HG03175 (cell line): ENCODE data around the gene ATG101.
A peak's percentile ranks its signal among the peaks of the same experiment; 100 is the strongest.

Experiments
- ATAC-seq: cut with Tn5 transposase; IDR thresholded peaks from one replicate; pipeline ENCODE4 v1.9.1; 2021; ENCODE audit warnings: mild to moderate bottlenecking, moderate library complexity; ENCODE audit not compliant: unreplicated experiment

The ATG101 gene

DNA sequence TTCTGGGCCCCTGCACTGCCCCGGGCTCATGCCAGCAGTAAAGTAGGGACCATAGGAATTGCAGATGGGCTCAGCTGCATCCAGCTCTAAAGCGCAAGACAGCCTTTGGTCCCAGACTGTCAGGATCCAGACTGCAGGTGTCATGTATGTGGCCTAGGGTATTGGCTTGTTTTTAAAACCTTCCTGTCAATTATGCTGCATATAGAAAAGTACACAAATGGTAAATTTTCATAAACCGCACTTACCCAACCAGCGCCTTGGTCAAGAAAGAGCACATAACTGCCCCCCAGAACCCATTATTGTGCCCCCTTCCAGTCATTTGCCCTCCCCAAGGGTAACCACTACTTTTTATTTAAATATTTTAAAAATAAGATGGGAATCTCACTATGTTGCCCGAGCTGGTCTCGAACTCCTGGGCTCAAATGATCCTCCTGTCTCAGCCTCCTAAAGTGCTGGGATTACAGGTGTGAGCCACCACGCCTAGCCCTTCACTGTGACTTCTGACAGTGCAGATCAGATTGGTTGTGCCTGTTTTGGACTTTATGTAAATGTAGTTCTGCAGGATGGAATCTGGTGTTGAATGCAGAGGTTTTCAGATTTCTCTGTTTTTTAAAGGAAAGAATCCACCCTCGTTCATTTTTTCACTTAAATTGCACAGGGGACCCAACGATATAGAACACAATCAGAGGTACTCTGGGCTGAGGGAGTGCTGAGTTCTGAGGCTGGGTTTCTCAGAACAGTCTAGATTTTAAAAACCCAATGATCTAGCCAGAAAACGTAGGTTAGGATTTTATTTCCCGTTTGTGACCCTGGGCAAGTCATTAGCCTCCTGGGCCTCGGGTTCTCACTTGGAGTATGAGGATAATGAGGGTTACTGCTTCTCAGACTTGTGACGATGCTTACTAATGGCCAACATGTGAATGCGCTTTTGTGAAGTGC lies 11.9 kb upstream of the ATG101 start:
- ATAC-seq = no peak

DNA sequence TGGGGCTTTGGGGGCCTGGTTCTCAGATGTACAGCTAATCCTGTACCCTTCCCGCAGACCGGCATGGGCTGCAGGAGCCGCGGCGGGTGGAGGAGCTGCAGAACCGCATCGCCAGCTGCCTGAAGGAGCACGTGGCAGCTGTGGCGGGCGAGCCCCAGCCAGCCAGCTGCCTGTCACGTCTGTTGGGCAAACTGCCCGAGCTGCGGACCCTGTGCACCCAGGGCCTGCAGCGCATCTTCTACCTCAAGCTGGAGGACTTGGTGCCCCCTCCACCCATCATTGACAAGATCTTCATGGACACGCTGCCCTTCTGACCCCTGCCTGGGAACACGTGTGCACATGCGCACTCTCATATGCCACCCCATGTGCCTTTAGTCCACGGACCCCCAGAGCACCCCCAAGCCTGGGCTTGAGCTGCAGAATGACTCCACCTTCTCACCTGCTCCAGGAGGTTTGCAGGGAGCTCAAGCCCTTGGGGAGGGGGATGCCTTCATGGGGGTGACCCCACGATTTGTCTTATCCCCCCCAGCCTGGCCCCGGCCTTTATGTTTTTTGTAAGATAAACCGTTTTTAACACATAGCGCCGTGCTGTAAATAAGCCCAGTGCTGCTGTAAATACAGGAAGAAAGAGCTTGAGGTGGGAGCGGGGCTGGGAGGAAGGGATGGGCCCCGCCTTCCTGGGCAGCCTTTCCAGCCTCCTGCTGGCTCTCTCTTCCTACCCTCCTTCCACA lies 11.0 kb upstream of the ATG101 start:
- ATAC-seq = no peak

DNA sequence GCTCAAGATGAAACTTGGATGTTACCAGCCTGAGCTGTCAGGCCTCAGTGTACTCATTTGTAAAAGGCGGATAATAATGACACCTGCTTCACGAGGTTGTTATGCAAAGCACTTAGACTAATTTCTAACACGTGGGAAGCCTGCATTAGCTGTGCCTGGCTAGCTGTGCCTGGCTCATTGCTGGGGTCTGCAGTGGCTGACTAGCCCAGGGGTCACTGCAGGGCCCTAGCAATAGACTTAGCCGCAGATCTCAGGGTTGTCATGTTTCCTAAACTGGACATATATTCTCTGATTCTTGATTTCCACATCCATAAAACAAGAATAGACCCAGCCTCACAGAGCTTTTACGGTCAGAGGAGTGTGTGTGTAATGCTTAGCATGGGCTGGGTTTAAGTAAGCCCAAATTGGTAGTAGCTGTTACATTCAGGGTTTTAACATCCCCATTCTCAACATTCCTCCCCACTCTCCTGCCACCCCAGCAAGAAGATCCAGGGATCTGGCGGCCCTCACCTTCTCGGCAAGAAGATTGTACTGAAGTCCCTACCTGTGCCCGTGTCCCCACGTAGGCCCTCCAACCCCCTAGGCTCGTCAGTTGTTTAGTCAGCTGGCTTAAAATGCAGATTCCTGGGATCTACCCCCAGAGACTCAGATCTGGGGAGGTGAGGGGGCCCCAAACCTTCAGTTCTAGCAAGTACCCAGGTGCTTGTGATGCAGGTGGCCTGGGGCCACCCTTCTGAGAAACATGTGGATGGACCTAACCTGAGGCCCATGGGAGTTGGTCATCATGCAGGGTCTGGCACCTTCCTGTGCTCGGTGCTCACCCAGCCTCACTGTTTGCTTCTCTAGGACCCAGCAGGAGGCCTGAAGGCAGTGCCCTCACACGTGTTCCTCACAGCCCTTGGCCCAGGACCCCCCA lies 9.9 kb upstream of the ATG101 start:
- no peak for ATAC-seq

DNA sequence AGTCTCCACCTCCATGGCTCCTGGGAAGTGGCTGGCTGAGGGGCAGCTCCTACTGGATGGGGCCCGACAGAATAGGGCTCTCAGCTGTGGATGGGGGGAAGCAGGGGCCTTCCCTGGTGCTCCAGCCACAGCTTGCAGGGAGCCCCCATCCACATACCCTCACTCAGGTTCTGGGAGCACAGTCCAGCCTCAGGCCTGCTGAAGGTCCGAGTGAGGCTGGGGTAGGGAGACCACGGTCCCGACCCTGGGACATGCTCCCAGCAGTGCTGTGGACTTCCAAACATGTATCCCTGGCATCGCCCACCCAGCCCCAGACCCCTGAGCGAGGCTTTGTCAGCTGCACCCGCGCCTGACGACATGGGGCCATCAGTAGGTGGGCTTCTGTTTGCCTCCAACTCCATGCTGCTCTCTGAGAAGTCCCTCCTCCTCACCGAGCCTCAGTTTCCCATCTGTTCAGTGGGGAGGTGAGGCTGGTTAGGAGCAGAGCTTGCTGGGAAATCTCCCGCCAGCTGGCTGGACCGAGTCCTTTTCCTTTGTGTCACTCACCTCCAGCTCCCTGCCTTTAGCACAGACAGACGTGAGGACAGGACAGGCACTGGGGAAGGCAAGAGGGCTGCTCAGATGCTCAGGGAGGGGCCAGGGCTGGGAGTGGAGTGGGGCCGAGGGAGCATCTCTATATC lies 9.1 kb upstream of the ATG101 start:
- ATAC-seq = no peak

DNA sequence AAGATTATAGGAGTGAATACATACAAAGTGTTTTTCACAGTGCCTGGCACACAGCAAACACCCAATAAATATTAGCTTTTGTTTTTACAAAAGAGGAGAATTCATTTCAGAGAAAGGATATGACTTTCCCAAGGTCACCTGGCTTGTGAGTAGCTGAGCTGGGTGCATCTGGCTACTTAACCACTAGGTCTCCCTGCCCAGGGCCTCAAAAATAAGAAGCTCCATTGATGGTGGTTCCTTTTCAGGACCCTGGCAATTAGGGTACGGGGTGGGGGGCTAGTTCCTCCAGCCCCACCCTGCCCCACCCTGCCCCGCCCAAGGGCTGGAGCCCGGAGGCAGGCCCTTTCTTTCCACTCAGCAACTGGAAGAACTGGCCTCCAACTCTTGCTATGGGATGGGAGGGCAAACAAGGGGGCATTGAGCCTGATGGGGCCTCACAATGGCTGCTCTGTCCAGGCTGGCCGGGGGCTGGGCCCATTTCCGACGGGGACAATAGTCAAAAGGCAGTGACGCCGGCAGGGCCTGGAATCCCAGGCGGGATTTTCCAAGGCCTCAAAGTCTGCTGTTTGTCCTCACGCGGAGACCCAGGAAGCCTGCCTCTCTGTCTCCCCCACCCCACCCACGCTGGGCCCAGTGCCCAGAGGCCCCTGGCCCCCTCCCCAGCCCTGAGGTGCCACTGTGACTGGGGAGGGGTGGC lies 8.2 kb upstream of the ATG101 start:
- ATAC-seq = no peak

DNA sequence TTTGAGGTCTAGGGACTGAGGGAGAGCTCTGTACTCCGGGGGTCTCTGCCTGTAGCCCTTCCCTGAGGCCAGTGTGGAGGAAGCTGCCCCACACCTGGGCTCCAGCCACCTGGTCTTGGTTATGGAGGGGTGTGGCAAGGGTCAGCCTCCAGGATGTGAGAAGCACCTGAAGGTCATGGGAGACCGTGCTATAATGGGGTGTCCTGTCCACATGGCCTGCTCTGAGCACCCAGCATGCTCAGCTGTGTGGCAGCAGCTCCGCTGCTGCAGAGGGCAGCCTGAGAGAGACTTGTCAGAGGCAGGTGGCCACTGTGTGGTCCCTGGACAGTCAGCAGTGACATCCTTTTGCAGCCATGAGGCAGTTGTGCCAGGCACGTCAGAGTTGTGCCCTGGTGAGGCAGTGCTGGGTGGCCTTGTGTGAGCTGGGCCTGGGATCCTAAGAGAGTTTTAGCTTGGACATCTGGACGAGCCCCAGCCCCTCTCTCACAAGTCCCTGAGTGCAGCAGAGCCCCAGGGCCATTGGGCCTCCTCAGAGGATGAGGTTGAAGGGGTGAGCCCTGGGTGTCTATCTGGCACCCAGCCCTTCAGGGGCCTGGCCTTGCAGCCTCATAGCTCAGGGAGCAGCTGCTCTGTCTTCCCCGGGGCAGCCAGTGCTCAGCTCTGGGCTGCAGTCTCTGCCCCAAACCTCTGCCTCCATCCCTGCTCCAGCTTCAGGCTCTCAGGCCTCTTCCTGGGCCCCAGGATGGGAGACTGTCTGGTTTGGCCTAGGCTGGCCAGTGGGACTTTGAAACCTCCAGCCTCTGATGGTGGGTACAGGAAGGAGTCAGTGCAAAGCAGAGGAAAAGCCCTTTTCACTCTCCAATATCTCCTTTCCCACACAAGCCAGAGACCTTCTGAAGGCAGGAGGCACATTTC lies 7.4 kb upstream of the ATG101 start:
- ATAC-seq = no peak

DNA sequence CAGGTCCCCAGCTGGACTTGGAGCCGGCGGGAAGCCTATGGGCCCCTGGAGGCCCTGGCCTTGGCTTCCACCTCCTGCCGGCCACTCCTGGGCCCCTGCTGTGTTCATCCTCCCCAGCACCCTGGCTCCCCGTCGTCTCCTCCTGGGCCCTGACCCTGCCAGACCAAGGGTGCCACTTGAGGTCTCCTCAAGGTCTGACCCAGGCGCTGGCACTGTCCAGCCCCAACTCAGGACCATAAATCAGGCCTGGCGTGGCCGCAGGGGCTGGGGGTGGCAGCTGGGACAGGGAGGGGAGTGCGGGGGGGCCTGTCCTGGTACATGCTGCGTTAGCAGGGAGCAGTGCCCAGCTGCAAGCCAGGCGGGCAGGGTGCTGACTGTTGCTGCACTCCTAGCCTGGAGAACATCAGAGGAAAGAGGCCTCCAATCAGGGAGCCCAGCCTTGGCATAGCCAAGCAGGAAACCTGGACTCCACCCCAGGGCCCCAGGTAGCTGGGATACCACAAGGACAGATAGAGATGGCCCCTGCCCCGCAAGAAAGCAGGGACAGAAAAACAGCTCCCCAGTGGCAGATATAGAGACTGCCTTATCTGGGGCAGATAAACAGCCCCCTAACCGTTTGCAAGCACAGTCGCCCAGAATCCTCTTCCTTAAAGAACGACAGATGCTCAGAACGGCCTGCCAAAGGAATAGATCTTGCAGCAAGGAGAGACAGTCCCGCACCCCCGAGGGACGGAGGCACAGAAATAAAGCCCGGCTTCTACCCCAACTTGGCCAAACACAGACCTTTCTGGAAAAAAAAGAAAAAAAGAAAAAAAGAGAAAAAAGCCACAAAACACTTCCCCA lies 6.5 kb upstream of the ATG101 start:
- ATAC-seq = no peak

DNA sequence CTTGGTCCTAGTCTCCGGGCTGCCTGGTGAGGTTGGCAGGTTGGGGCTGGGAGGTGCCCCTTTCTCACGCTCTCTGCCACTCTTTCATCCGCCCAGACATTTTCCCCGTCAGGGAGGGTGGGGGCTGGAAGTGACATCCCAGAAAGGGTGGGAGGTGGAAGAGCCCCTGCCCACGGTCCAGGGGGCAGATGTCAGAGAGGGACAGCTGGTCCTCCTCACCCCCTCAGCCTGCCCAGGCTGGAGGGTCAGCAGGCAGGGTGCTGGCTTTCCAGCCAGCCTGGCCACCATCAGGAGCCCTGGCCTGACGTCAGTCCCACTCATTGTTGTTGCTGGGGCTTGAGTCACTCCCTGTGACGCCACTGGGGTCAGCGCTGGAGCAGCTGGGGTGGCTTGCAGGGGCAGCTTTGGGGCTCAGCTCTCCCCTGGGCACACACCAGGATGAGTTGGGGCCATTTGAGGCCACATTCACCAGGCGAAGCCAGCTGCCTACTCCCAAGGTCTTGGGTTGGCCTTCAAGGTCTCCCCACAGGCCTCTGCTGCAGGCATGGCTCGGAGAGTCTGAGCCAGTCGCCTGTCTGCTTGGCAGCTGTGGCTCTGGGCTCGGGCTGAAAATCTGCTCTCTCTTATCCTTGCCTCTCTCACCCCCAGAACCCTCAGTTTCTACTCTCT lies 5.7 kb upstream of the ATG101 start:
- no peak for ATAC-seq

DNA sequence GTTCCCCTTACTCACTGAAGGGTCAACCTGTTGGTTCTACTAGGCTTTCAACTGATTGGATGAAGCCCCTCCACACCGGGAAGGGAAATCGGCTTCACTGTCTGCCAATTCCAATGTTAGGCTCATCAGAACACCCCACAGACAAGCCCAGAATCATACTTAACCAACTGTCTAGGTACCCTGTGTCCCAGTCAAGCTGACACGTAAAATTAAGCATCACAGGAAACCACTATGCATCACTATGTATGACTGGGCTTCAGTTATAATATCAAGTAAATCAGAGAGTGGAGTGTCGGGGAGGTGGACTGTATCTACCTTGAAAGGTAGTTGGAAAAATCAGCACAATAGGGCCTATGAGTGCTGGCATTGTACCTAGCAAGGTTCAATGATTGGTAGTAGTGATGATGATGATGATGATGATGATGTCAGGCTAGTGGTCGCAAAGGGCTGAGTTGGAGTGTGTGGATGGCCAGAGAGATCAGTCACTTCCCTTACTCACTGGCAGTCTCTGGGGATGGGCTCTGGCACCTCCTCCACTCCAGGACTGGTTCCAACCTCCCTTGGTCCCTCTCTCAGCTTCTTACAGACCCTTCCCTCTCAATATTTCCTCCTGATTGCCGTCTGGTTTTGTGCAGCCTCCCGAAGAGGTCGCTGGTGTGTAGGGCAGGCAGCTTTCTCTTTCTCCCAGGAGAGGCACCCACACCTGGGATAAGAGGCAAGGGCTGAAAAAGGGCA lies 3.3 kb upstream of the ATG101 start:
- ATAC-seq = no peak

DNA sequence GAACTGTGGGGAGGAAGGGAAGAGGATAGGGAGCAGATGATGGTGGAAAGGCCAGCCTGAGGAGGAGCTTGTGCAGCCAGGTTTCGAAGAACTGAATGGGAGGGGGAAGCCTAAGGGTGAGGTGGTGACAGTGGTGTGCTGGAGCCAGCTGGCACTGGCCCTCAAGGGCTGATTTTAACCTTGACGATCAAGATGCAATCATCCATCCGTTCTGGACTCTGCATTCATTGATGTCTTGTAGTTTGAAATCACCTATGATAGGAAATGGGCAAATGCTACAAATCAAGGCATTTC lies 2.8 kb upstream of the ATG101 start:
- ATAC-seq = no peak

DNA sequence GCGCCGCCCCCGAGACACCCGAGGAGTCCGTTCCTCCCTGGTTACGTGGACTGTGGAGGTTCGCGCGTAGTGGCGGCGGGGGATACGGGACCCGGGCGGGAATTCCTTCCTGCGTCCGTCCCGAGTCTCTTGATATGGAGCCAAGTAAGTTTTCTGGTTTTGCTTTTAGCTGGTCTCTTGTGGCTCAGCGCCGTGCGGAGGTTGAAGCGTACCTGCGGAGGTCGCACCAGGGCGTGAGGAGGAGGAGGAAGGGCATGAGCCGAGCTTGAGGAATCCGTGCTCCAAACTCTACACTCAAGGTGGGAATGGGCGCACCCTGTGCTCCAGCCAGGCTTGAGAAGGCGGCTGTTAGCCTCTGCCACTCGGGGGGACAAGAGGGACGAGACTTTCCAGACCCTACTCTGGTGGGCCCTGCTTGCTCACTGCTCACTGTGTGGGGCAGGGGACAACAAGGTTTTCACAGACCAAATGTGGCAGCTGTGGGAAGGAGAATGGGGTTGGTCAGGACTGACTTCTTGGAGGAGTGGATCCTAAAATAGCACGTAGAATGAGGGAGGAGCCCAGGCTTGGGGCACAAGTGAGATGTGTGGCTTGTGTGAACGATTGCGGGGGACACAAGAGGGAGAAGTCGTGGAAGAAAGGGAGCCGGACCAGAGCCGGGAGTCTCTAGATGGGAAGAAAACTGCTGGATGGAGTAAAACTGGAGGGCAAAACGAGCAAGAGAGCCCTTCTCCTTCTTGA lies 577 bp downstream of the ATG101 start:
- ATAC-seq = peak; percentile 25

DNA sequence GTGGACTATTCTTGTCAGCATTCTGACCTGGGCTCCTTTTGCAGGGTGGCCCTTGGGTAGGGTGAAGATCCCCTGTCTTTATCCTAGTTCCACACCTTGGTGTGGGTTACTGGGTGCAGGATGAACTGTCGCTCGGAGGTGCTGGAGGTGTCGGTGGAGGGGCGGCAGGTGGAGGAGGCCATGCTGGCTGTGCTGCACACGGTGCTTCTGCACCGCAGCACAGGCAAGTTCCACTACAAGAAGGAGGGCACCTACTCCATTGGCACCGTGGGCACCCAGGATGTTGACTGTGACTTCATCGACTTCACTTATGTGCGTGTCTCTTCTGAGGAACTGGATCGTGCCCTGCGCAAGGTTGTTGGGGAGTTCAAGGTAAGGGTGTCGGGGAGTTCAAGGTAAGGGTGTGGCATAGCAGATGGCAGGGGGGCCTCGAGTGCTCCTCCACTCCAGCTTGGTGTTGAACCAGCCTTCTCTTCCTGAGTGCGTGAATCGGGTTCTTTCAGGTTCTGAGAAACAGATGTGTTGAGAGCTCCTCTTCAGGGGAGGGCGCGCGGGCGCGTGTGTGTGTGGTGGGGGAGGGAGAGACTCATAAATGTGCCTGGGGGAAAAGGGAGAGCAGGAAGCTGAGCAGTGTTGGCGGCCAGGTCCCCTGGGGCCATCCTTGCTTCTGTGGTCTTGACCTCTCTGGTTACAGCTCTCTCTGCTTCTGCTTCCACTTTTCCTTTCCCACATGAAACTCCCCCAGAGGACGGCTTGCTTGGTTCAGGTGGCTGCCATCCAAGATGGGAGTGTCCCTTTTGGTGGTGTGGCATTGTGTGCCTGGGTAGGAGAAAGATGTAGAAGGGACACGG lies 4.0 kb downstream of the ATG101 start:
- no peak for ATAC-seq

DNA sequence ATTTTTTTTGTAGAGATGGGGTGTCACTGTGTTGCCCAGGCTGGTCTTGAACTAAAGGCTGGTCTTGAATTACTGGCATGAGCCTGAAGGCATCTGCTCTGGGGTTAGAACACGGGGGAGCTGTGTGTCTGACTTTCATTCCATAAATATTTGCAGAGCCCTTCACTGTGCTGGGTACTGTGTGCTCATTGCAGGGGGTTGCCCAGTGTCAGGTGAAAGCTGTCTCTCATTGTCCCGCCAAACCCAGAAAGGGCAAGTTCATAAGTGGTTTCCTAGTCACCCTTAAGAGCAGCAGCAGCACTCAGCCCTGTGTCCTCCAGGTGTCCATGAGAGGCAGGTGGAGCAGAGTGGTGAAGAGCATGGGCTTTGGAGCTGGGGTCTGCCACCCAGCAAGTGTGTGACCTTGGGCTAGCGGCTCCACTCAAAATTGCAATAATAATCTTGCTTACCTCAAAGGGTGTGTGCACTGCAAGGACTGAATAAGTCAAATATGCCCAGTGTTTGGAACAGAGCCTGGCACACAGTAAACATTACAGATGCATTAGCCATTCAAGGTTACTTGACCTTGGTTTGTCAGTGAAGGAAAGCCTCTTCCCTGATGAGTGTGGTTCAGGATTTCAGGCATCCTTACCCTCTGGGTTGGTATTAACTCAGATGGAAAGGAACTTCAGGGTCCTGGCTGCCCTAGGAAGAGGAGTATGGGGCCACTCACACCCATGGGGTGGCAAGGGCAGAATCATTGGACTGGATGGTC lies 5.4 kb downstream of the ATG101 start:
- no peak for ATAC-seq

DNA sequence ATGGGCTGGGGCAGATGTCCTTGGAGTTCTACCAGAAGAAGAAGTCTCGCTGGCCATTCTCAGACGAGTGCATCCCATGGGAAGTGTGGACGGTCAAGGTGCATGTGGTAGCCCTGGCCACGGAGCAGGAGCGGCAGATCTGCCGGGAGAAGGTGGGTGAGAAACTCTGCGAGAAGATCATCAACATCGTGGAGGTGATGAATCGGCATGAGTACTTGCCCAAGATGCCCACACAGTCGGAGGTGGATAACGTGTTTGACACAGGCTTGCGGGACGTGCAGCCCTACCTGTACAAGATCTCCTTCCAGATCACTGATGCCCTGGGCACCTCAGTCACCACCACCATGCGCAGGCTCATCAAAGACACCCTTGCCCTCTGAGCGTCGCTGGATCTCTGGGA lies 7.0 kb downstream of the ATG101 start:
- no peak for ATAC-seq

DNA sequence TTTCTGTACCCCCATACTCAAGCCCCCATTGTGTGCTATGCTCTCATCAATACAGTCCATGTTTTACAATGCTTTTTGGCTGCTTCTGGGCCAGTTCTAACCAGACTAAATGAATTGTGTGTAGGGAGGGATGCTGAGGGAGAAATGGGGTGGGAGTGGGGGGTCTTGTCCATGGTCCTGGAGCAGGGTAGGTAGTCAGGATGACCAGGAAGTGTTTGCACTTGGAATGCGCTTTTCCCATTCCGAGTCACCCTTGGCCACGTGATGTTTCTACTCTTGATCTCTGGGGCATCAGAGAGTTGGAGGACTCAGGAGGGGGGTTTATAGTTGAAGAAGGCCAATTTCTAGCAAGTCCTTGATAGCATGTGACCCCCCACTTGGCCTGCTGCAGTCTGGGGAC lies 8.5 kb downstream of the ATG101 start:
- no peak for ATAC-seq
